Ishikawa (cell line): ENCODE measurements around the gene PRR16.

Experiments used
- CEBPB ChIP-seq: IDR thresholded peaks from 2 replicates; pipeline ENCODE4 v1.6.1; 2012
- CREB1 ChIP-seq: IDR thresholded peaks from 2 replicates; pipeline ENCODE4 v1.6.1; 2012; ENCODE audit warnings: low read depth
- EGR1 ChIP-seq: IDR thresholded peaks from 2 replicates; pipeline ENCODE4 v1.6.1; 2012
- EP300 ChIP-seq: IDR thresholded peaks from 2 replicates; pipeline ENCODE4 v1.6.1; 2012; ENCODE audit warnings: borderline replicate concordance
- FOXM1 ChIP-seq: IDR thresholded peaks from 2 replicates; pipeline ENCODE4 v1.6.1; 2012; ENCODE audit warnings: low read depth, borderline replicate concordance
- NFIC ChIP-seq: IDR thresholded peaks from 2 replicates; pipeline ENCODE4 v1.6.1; 2012
- RAD21 ChIP-seq: IDR thresholded peaks from 2 replicates; pipeline ENCODE4 v1.6.1; 2012; ENCODE audit warnings: low read depth
- REST ChIP-seq: IDR thresholded peaks from 2 replicates; pipeline ENCODE4 v1.6.1; 2012; ENCODE audit warnings: low read depth, mild to moderate bottlenecking
- TAF1 ChIP-seq: IDR thresholded peaks from 2 replicates; pipeline ENCODE4 v1.6.1; 2012; ENCODE audit warnings: low read depth, mild to moderate bottlenecking
- TCF12 ChIP-seq: IDR thresholded peaks from 2 replicates; pipeline ENCODE4 v1.6.1; 2012; ENCODE audit warnings: low read depth
- TEAD4 ChIP-seq: IDR thresholded peaks from 2 replicates; pipeline ENCODE4 v1.6.1; 2012
- USF1 ChIP-seq: IDR thresholded peaks from 2 replicates; pipeline ENCODE4 v1.6.1; 2012
- YY1 ChIP-seq: IDR thresholded peaks from 2 replicates; pipeline ENCODE4 v1.6.1; 2012; ENCODE audit warnings: low read depth
- ZBTB7A ChIP-seq: IDR thresholded peaks from 2 replicates; pipeline ENCODE4 v1.6.1; 2012; ENCODE audit warnings: low read depth
- TF ChIP-seq, protein P1 (sequence below): IDR thresholded peaks from 2 replicates; pipeline ENCODE4 v1.6.1; 2012

Gene PRR16

GRCh38 chr5:120630550-120630949, 166.4 kb downstream of the PRR16 start:
- TF ChIP-seq CREB1 (no peak), REST (no peak), RAD21 (no peak), TAF1 (no peak), FOXM1 (no peak), YY1 (no peak), USF1 (no peak), EP300 (no peak), TEAD4 (no peak), ZBTB7A (no peak), CEBPB (no peak), TCF12 (no peak), NFIC (no peak), EGR1 (no peak)
- TF ChIP-seq, protein P1, sequence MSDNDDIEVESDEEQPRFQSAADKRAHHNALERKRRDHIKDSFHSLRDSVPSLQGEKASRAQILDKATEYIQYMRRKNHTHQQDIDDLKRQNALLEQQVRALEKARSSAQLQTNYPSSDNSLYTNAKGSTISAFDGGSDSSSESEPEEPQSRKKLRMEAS = no peak

DNA sequence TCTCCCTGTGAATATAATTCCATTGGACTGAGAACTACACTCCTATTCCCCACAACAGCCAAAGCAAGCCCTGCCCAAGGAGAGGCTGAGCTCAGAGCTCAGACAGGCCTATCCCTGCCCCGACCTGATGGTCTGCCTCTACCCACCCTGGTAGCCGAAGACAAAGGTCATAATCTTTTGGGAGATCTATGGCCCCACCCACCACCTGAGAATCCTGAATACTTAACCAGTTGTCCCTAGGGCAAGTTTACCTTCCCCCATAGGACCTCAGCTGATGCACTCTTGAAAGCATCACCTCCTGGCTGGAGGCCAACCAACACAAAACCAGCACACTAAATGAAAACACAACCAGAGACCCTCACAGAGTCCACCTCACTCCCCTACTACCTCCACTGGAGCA, 167.5 kb downstream of the PRR16 start:
- TF ChIP-seq TAF1 (no peak), CEBPB (no peak), YY1 (no peak), REST (no peak), USF1 (no peak), NFIC (no peak), TCF12 (no peak), EP300 (no peak), FOXM1 (no peak), EGR1 (no peak), CREB1 (no peak), RAD21 (no peak)
- TF ChIP-seq, protein P1 = no peak

- no peak for TF ChIP-seq ZBTB7A
- no peak for TF ChIP-seq RAD21
- TF ChIP-seq, protein P1 = no peak
- TF ChIP-seq TAF1 = no peak
- no peak for TF ChIP-seq EGR1
- TF ChIP-seq YY1 = no peak
- no peak for TF ChIP-seq CEBPB
- TF ChIP-seq FOXM1 = no peak
- no peak for TF ChIP-seq NFIC
- no peak for TF ChIP-seq CREB1
- TF ChIP-seq TCF12 = no peak
- TF ChIP-seq TEAD4 = no peak
- no peak for TF ChIP-seq REST
- TF ChIP-seq EP300 = no peak
- no peak for TF ChIP-seq USF1
Measured at GRCh38 chr5:120632430-120632829, 168.3 kb downstream of the PRR16 start.

DNA sequence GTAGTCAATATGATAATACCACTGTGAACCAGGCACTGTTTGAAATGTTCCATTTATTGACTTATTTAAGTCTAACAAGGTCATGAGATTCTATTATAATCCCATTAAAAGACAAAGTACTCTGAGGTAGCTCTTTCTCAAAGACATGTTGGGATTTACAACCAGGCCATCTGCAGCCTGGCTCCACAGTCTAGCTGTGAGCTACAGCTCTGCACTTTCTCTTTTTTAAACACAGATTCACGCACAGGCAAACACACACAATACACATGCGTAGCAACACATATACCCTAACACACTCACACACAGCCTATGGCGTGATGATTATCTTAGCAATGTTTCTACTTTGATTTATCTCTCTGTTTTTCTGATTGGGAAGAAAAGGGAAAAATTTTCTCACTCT, 174.3 kb downstream of the PRR16 start:
- TF ChIP-seq CREB1 (no peak), USF1 (no peak), REST (no peak), RAD21 (no peak), ZBTB7A (no peak), CEBPB (no peak), TAF1 (no peak), TEAD4 (no peak), YY1 (no peak), EGR1 (no peak), EP300 (no peak), FOXM1 (no peak)
- TF ChIP-seq, protein P1 = no peak
